PC-9 (cell line): ENCODE measurements around the gene TTC32.

ENCODE experiments used
- EZH2 ChIP-seq: fragments of 200-600 bp; sonication (generic); IDR thresholded peaks from 2 replicates; pipeline ENCODE4 v1.8.0; 2017; ENCODE audit warnings: antibody characterized with exemption, low read depth
- TF ChIP-seq, protein P1 (sequence below): fragments of 200-600 bp; sonication (generic); conservative IDR thresholded peaks from 2 replicates; pipeline ENCODE4 v1.6.1; 2017; ENCODE audit warnings: mixed run types, antibody characterized with exemption, mild to moderate bottlenecking, moderate library complexity

DNA sequence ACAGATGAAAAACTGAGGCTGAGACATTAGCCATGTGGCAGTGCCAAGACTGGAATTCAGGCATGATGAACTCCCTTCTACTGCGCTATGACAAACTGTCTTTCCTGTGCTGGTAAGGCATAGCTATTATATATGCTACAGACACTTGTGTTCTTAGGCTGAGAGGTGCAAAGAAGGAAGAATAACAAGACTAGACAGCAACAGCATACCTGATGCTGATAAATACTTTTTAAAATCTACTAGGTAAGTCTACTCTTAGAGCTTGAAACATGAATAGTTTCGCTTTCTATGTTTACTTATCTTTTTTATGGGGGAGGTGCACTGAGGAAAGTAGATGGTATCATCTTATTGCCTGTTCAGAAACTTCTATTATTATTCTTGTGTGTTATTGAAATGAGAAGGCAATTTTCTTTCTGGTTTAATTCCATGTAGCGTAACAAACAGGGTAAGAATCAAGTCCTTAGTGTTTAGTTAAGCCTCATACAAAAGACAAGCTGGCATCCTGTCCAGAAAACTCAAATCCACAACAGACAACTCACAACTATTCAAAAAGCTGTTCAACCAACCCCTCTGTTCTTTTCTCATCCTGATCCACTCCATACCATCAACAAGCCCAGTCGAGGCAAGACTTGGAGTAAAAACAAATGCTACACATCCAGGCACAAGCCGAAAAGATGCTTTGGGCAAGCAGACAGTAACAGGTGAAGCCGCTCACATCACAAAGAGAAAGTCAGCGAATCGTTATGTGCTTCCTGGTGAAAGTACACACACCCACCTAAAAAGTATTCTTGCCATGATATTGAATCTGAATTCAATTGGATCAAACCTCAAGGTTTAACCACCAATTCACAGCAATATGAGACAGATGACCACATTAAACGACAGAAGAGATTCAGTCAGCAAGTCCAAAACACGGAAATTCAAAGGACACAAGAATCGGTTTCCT, 1.5 kb downstream of the TTC32 start:
- TF ChIP-seq EZH2: no peak
- TF ChIP-seq, protein P1, sequence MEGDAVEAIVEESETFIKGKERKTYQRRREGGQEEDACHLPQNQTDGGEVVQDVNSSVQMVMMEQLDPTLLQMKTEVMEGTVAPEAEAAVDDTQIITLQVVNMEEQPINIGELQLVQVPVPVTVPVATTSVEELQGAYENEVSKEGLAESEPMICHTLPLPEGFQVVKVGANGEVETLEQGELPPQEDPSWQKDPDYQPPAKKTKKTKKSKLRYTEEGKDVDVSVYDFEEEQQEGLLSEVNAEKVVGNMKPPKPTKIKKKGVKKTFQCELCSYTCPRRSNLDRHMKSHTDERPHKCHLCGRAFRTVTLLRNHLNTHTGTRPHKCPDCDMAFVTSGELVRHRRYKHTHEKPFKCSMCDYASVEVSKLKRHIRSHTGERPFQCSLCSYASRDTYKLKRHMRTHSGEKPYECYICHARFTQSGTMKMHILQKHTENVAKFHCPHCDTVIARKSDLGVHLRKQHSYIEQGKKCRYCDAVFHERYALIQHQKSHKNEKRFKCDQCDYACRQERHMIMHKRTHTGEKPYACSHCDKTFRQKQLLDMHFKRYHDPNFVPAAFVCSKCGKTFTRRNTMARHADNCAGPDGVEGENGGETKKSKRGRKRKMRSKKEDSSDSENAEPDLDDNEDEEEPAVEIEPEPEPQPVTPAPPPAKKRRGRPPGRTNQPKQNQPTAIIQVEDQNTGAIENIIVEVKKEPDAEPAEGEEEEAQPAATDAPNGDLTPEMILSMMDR: no peak
